ENCODE data around the gene ARMC10.
A peak's percentile ranks its signal among the peaks of the same experiment; 100 is the strongest.

Gene ARMC10

GRCh38 chr7:103148131-103148993 is 73.4 kb downstream of the ARMC10 start:
- H3K4me3 ChIP-seq (replicated peaks; ENCODE audit: low read depth, low read length) = peak overlapping the region; percentile 65
- no peak for DNase-seq (ENCODE audit: extremely low read depth, low read depth)
- no peak for TF ChIP-seq CTCF (IDR thresholded peaks at IDR 0.05; ENCODE audit: low read depth, low read length, missing control alignments)

Data from HFF-Myc (cell line).